AG04450 (cell line): ENCODE data around the gene TNFAIP8L1. TPM values are rescaled to one million over a fixed set of nuclear protein-coding genes. Genes with fewer than 3 reads are reported as not detected.

Experiments used
- CTCF ChIA-PET: fragments of 300-600, 350-600 bp; formaldehyde crosslinking; extraction: SDS; loops from one replicate; lab custom pipeline; 2022; ENCODE audit warnings: antibody characterized with exemption, inconsistent platforms; lab: Charles Lee
- POLR2A ChIA-PET: fragments of 350-600 bp; formaldehyde crosslinking; extraction: SDS; loops from one replicate; lab custom pipeline; 2021; ENCODE audit warnings: antibody characterized with exemption, inconsistent platforms; lab: Yijun Ruan, JAX
- DNase-seq: peaks from one replicate; pipeline ENCODE4 v3.0.0-alpha.2; 2011; ENCODE audit warnings: low read depth, low spot score
- H3K27ac ChIP-seq: one replicate; pipeline ENCODE4 v1.5.1; 2012; ENCODE audit warnings: low read depth, low read length, control low read depth
- H3K27me3 ChIP-seq: one replicate; pipeline ENCODE4 v1.6.0; 2012; ENCODE audit warnings: low read length; ENCODE audit not compliant: control insufficient read depth, insufficient read depth
- H3K4me3 ChIP-seq: 2 replicates; pipeline ENCODE4 v1.5.1; 2011; ENCODE audit warnings: mild to moderate bottlenecking, low read depth, low read length, control low read depth
- H3K9me3 ChIP-seq: 2 replicates; pipeline ENCODE4 v1.5.1; 2012; ENCODE audit warnings: low read length; ENCODE audit not compliant: control insufficient read depth, insufficient read depth
- polyA plus RNA-seq: library from polyadenylated mRNA; depleted of rRNA; stranded (reverse); fragments of >200 nt; gene quantifications from 2 replicates; pipeline ENCODE4 v1.2.3, GENCODE V29; 2011
- TF ChIP-seq, protein P1 (sequence below): IDR thresholded peaks from 2 replicates; pipeline ENCODE4 v1.5.1; 2011; ENCODE audit warnings: low read depth, low read length, control low read depth, inconsistent platforms

Gene TNFAIP8L1
- polyA plus RNA-seq, 1 experiment = 4.1 TPM

DNA sequence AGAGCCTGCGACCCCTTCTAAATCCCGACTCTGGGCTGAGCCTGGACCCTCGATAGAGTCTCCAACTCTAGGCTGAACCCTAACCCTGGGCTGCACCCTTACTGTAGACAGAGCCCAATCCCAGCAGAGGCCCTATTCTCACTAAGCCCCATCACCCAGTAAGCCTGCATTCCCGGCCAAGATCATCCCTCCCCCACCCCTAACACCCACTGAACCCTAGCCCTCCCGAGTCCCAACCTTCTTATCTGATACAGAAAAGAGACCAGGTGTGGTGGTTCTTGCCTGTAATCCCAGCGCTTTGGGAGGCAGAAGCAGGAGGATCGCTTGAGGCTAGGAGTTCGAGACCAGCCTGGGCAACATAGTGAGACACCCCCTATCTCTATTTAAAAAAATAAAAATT lies 2.6 kb upstream of the TNFAIP8L1 start:
- H3K9me3 ChIP-seq = no peaks in the 10 kb centered on the region; the same call in 1 of the 2 replicates
- no peak overlapping the region for H3K27ac ChIP-seq
- H3K4me3 ChIP-seq = no peak overlapping the region
- no peak for DNase-seq
- no peaks in the 10 kb centered on the region for H3K27me3 ChIP-seq
- TF ChIP-seq, protein P1, sequence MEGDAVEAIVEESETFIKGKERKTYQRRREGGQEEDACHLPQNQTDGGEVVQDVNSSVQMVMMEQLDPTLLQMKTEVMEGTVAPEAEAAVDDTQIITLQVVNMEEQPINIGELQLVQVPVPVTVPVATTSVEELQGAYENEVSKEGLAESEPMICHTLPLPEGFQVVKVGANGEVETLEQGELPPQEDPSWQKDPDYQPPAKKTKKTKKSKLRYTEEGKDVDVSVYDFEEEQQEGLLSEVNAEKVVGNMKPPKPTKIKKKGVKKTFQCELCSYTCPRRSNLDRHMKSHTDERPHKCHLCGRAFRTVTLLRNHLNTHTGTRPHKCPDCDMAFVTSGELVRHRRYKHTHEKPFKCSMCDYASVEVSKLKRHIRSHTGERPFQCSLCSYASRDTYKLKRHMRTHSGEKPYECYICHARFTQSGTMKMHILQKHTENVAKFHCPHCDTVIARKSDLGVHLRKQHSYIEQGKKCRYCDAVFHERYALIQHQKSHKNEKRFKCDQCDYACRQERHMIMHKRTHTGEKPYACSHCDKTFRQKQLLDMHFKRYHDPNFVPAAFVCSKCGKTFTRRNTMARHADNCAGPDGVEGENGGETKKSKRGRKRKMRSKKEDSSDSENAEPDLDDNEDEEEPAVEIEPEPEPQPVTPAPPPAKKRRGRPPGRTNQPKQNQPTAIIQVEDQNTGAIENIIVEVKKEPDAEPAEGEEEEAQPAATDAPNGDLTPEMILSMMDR = no peak
- ChIA-PET POLR2A (interaction anchor here (1.0 kb wide), 1 partner anchor 52 kb away, joined by 4 read pairs; no protein-coding TSS in a partner anchor), CTCF (interaction anchor here (0.5 to 2.2 kb wide), 41 partner anchors 9 to 563 kb away, joined by 3 to 56 read pairs (median 5); partner anchors contain the start of genes HDGFL2 and SEMA6B)

DNA sequence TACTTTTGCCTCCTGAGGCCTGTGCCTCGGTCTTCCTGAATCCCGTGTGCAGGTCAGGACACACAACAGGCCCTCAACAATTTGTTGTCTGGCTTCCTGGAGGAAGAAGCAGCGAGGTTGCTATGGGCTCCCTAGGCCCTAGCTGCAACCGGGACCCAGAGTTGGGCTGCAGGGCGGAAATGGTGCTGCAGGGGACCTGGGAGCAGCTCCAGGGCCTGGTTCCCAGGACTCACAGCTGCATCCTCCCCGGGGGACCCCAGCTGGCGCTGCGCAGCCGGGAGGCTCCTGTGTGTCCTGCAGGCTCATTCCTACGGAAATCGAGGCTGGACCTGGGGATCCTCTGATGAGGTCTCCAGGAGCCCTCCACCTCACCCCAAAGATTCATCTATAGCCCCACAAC lies 999 bp upstream of the TNFAIP8L1 start:
- ChIA-PET CTCF (interaction anchor here (1.9 kb wide), 1 partner anchor 52 kb away, joined by 5 read pairs; no protein-coding TSS in a partner anchor), POLR2A (no interaction called here)
- TF ChIP-seq, protein P1 = no peak
- H3K27ac ChIP-seq = no peak overlapping the region
- no peaks in the 10 kb centered on the region for H3K27me3 ChIP-seq
- no peaks in the 10 kb centered on the region; the same call in 1 of the 2 replicates for H3K9me3 ChIP-seq
- DNase-seq = no peak
- no peak overlapping the region for H3K4me3 ChIP-seq

DNA sequence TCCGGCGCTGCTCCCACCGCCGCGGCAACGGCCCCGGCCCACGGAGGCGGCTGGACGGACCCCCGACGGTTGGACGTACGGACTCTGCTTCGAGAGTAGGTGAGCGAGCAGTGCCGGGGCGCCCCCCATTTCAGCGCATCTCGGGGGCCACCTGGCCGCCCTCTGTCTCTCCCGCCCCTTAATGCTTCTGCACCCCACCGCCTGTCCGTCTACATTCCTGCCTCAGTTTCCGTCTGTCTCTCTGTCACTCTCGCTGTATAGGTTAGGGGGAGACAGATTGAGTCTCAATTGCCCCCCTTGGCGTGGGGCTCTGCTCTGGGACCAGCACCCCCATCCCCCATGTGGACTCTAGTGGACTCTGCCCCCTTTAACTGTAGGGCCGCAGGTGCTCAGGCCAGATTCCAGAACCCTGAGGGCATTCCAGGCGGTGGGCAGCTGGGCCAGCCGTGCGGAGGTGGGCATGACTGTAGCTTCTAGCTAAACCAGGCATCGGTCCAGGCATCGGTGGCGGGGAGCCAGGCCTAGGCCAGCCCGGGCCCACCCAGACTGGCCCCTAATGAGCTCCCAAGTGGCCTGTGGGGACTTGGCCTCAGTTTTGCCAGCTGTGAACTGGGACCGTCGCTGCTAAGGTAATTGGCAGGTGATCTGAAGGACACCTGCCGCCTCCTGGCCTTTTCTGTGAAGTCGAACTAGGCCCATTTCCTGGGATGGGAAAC lies 373 bp downstream of the TNFAIP8L1 start:
- Histone ChIP-seq H3K27ac (no peak overlapping the region), H3K27me3 (no peaks in the 10 kb centered on the region), H3K9me3 (no peaks in the 10 kb centered on the region; the same call in 1 of the 2 replicates), H3K4me3 (peak overlapping the region; percentile 80)
- no peak for DNase-seq
- TF ChIP-seq, protein P1 = no peak
- CTCF ChIA-PET = interaction anchor here (0.6 kb wide), 1 partner anchor 31 kb away, joined by 3 read pairs; no protein-coding TSS in a partner anchor
- POLR2A ChIA-PET = interaction anchor here (1.0 kb wide), 1 partner anchor 42 kb away, joined by 3 read pairs; no protein-coding TSS in a partner anchor

DNA sequence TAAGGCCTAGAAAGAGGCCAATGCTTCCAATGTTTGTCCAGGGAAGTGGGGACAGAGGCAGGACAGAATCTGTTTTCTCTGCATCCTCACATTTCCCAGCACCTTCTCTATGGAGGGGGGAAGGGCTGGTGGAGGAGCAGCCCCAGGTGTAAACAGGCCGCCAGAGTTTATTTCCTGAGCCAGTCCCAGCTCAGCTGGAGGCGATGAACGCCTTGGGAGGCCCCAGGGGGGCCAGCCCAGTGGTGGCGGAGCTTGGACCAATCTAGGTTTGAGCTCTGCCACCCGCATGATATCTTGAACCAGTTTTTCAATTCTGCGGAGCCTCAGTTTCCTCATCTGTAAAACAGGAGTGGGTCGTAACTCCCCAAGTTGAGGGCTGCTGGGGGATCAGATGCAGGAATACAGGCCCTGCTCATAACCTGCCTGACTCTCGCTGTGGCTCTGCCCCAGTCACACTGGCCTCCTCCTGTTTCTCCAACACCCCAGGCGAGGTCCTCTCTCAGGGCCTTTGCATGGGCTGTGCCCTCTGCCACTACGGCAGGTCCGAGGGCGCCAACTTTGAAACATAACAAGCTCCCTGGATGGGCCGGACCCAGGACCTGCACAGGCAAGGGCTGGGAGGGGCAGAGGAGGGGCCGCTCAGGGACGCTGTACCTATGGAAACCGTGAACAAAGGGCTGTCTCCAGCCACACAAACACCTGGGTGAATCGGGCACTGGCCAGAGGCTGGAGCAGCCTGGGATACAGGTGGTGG lies 1.1 kb downstream of the TNFAIP8L1 start:
- no peak overlapping the region for H3K27ac ChIP-seq
- TF ChIP-seq, protein P1 = no peak
- H3K27me3 ChIP-seq = no peaks in the 10 kb centered on the region
- ChIA-PET CTCF (no interaction called here), POLR2A (interaction anchor here (1.0 kb wide), 1 partner anchor 43 kb away, joined by 3 read pairs; no protein-coding TSS in a partner anchor)
- DNase-seq = no peak
- H3K9me3 ChIP-seq = no peaks in the 10 kb centered on the region; the same call in 1 of the 2 replicates
- H3K4me3 ChIP-seq = peak overlapping the region; percentile 80
